IMR-90 (cell line): Measurements from ENCODE around the gene SAMHD1. TPM values are rescaled to one million over a fixed set of nuclear protein-coding genes. Genes with fewer than 3 reads are reported as not detected.

Source experiments
- ATAC-seq: fragments of 200-7000 bp; cut with Tn5 transposase; 2 replicates; pipeline ENCODE4 v1.9.1; 2020; ENCODE audit warnings: low read depth, mild to moderate bottlenecking, moderate library complexity
- BruUV-seq: library from RNA; stranded (reverse); fragments of 400-500 nt; replicated peaks from 2 replicates; lab custom pipeline; 2021; lab: Mats Ljungman, UMichigan
- CTCF ChIA-PET: fragments of 300-600 bp; formaldehyde crosslinking; extraction: SDS; loops from one replicate; lab custom pipeline; 2021; ENCODE audit warnings: antibody characterized with exemption; lab: Yijun Ruan, JAX
- POLR2A ChIA-PET: fragments of 300-600 bp; sonication (Branson Sonifier 250); formaldehyde crosslinking; loops from one replicate; lab custom pipeline; 2022; ENCODE audit warnings: antibody characterized with exemption; ENCODE audit not compliant: unreplicated experiment; lab: Charles Lee
- DNase-seq: peaks from one replicate; pipeline ENCODE4 v3.0.0; 2013
- H2AFZ ChIP-seq: replicated peaks from 2 replicates; pipeline ENCODE3; 2013; ENCODE audit warnings: low read length, mild to moderate bottlenecking; ENCODE audit not compliant: poor library complexity
- H2AK5ac ChIP-seq: 2 replicates; pipeline ENCODE4 v1.6.1; 2013; ENCODE audit warnings: low read depth, low read length, inconsistent platforms
- H2AK9ac ChIP-seq: replicated peaks from 2 replicates; pipeline ENCODE3; 2013; ENCODE audit warnings: mild to moderate bottlenecking, low read depth, low read length, moderate library complexity; ENCODE audit not compliant: poor library complexity
- H2BK120ac ChIP-seq: 2 replicates; pipeline ENCODE4 v1.6.1; 2013; ENCODE audit warnings: low read depth, low read length, inconsistent platforms
- H2BK15ac ChIP-seq: 3 replicates; pipeline ENCODE4 v1.6.1; 2013; ENCODE audit warnings: low read depth, low read length, inconsistent platforms
- H2BK20ac ChIP-seq: 2 replicates; pipeline ENCODE4 v1.6.1; 2013; ENCODE audit warnings: low read depth, mild to moderate bottlenecking, inconsistent platforms, low read length, moderate library complexity
- H2BK5ac ChIP-seq: 2 replicates; pipeline ENCODE4 v1.6.1; 2013; ENCODE audit warnings: mild to moderate bottlenecking, low read depth, low read length, inconsistent platforms; ENCODE audit not compliant: poor library complexity, severe bottlenecking
- H3K14ac ChIP-seq: replicated peaks from 2 replicates; pipeline ENCODE4 v1.6.1; 2013; ENCODE audit warnings: low read depth, low read length, inconsistent platforms
- H3K18ac ChIP-seq: 2 replicates; pipeline ENCODE4 v1.6.1; 2013; ENCODE audit warnings: low read depth, low read length, control low read depth
- H3K23ac ChIP-seq: 2 replicates; pipeline ENCODE4 v1.6.1; 2013; ENCODE audit warnings: low read depth, low read length, inconsistent platforms
- H3K27ac ChIP-seq: 2 replicates; pipeline ENCODE4 v1.5.1; 2013; ENCODE audit warnings: mild to moderate bottlenecking, control low read depth, low read length; ENCODE audit not compliant: insufficient read depth
- H3K27me3 ChIP-seq: 2 replicates; pipeline ENCODE4 v1.6.1; 2013; ENCODE audit warnings: low read length; ENCODE audit not compliant: control insufficient read depth, insufficient read depth
- H3K36me3 ChIP-seq: 2 replicates; pipeline ENCODE4 v1.6.1; 2013; ENCODE audit warnings: low read length, mixed read lengths; ENCODE audit not compliant: control insufficient read depth, insufficient read depth
- H3K4ac ChIP-seq: 2 replicates; pipeline ENCODE4 v1.6.1; 2013; ENCODE audit warnings: low read depth, low read length, inconsistent platforms
- H3K4me1 ChIP-seq: 2 replicates; pipeline ENCODE4 v1.6.1; 2013; ENCODE audit warnings: low read length, mixed read lengths; ENCODE audit not compliant: control insufficient read depth, insufficient read depth
- H3K4me2 ChIP-seq: 2 replicates; pipeline ENCODE4 v1.6.1; 2013; ENCODE audit warnings: low read depth, mild to moderate bottlenecking, control low read depth, low read length, moderate library complexity
- H3K4me3 ChIP-seq: 2 replicates; pipeline ENCODE4 v1.5.1; 2013; ENCODE audit warnings: low read depth, mild to moderate bottlenecking, control low read depth, low read length, moderate library complexity; ENCODE audit not compliant: insufficient read depth
- H3K56ac ChIP-seq: 2 replicates; pipeline ENCODE4 v1.6.1; 2013; ENCODE audit warnings: low read length, inconsistent platforms; ENCODE audit not compliant: insufficient read depth; ENCODE audit errors: extremely low read depth
- H3K79me1 ChIP-seq, 2 experiments: 2 replicates each; pipeline ENCODE4 v1.6.1; 2013; ENCODE audit warnings: low read length in 2 of 2, inconsistent platforms in 1 of 2, low read depth in 1 of 2
- H3K9ac ChIP-seq: 2 replicates; pipeline ENCODE4 v1.6.1; 2013; ENCODE audit warnings: low read depth, low read length, control low read depth
- H3K9me1 ChIP-seq: 2 replicates; pipeline ENCODE4 v1.6.1; 2013; ENCODE audit warnings: low read length, inconsistent platforms; ENCODE audit not compliant: insufficient read depth
- H3K9me3 ChIP-seq: 2 replicates; pipeline ENCODE4 v1.6.1; 2013; ENCODE audit warnings: low read length; ENCODE audit not compliant: control insufficient read depth, insufficient read depth
- H4K20me1 ChIP-seq: 2 replicates; pipeline ENCODE4 v1.6.1; 2013; ENCODE audit warnings: low read length, inconsistent platforms; ENCODE audit not compliant: insufficient read depth
- H4K5ac ChIP-seq: 2 replicates; pipeline ENCODE4 v1.6.1; 2013; ENCODE audit warnings: mild to moderate bottlenecking, low read depth, low read length, control low read depth
- H4K8ac ChIP-seq, 2 experiments: 2 replicates each; pipeline ENCODE4 v1.6.1; 2013; ENCODE audit warnings: low read depth in 2 of 2, low read length in 2 of 2, control low read depth in 1 of 2, inconsistent platforms in 1 of 2
- H4K91ac ChIP-seq: 2 replicates; pipeline ENCODE4 v1.6.1; 2013; ENCODE audit warnings: low read depth, low read length, inconsistent platforms; ENCODE audit not compliant: insufficient read depth
- BHLHE40 ChIP-seq: fragments of 150-350 bp; IDR thresholded peaks from 2 replicates; pipeline ENCODE4 v1.6.1; 2016; ENCODE audit warnings: mild to moderate bottlenecking, low read depth, low read length
- CHD1 ChIP-seq: IDR thresholded peaks from 2 replicates; pipeline ENCODE4 v1.6.1; 2012; ENCODE audit warnings: low read depth, low read length, improper control_type of control experiment
- CTCF ChIP-seq: conservative IDR thresholded peaks from 2 replicates; pipeline ENCODE4 v1.5.1; 2012; ENCODE audit warnings: mild to moderate bottlenecking, low read depth, low read length, improper control_type of control experiment
- ELK1 ChIP-seq: fragments of 150-350 bp; IDR thresholded peaks from 2 replicates; pipeline ENCODE4 v1.6.1; 2016; ENCODE audit warnings: low read depth, mild to moderate bottlenecking, low read length, moderate library complexity, borderline replicate concordance
- FOS ChIP-seq: fragments of 150-350 bp; IDR thresholded peaks from 2 replicates; pipeline ENCODE4 v1.6.1; 2016; ENCODE audit warnings: low read depth, low read length
- MAFK ChIP-seq: IDR thresholded peaks from 2 replicates; pipeline ENCODE4 v1.6.1; 2012; ENCODE audit warnings: low read depth, low read length, improper control_type of control experiment
- MXI1 ChIP-seq: IDR thresholded peaks from 2 replicates; pipeline ENCODE4 v1.6.1; 2012; ENCODE audit warnings: low read depth, mild to moderate bottlenecking, low read length, moderate library complexity, borderline replicate concordance
- NFE2L2 ChIP-seq: fragments of 150-350 bp; IDR thresholded peaks from 2 replicates; pipeline ENCODE4 v1.6.1; 2016; ENCODE audit warnings: low read depth, mild to moderate bottlenecking, low read length
- POLR2A ChIP-seq: IDR thresholded peaks from 2 replicates; pipeline ENCODE4 v1.6.1; 2012; ENCODE audit warnings: mild to moderate bottlenecking, low read depth, low read length
- RAD21 ChIP-seq: IDR thresholded peaks from 2 replicates; pipeline ENCODE4 v1.6.1; 2012; ENCODE audit warnings: low read length, improper control_type of control experiment
- RCOR1 ChIP-seq: IDR thresholded peaks from 2 replicates; pipeline ENCODE4 v1.6.1; 2012; ENCODE audit warnings: mild to moderate bottlenecking, low read length, improper control_type of control experiment; ENCODE audit not compliant: insufficient replicate concordance
- SMC3 ChIP-seq: fragments of 150-350 bp; IDR thresholded peaks from 2 replicates; pipeline ENCODE4 v1.6.1; 2016; ENCODE audit warnings: low read depth, mild to moderate bottlenecking, antibody characterized with exemption, low read length, moderate library complexity
- USF2 ChIP-seq: fragments of 150-350 bp; IDR thresholded peaks from 2 replicates; pipeline ENCODE4 v1.6.1; 2017; ENCODE audit warnings: mild to moderate bottlenecking, antibody characterized with exemption, low read length, low read depth
- WGBS, 2 experiments: methylation state at CpG; one replicate each; pipeline versions ENCODE4 v1.1.5 to v1.1.7; 2013; ENCODE audit warnings: missing lambda C conversion rate in 2 of 2; ENCODE audit not compliant: insufficient read length in 1 of 2; ENCODE audit errors: extremely low coverage in 2 of 2; 5-methylcytosine and 5-hydroxymethylcytosine counted together
- dilution Hi-C: fragments of 300-500 bp; cut with HindIII; formaldehyde crosslinking; loops from one replicate; pipeline ENCODE4 v1.14.3; 2018; ENCODE audit warnings: low sequenced_read_pairs; ENCODE audit not compliant: unreplicated experiment
- in situ Hi-C: fragments of 300-500 bp; cut with MboI; formaldehyde crosslinking; loops from 3 replicates; pipeline ENCODE4 v1.14.3; 2019; ENCODE audit warnings: low sequenced_read_pairs, inconsistent platforms, mixed read lengths
- intact Hi-C: fragments of 100-400 bp; cut with micrococcal nuclease; formaldehyde crosslinking; loops from 2 replicates; pipeline ENCODE4 v1.10.0; 2022
- polyA plus RNA-seq, 3 experiments: library from polyadenylated mRNA; depleted of rRNA; stranded (reverse); fragments of >200 nt; gene quantifications; 2 replicates each; pipeline ENCODE4 v1.2.3, GENCODE V29; 2012; ENCODE audit warnings: low replicate concordance in 1 of 3
- total RNA-seq: library from RNA; depleted of rRNA; stranded (reverse); fragments of >200 nt; gene quantifications from 2 replicates; pipeline ENCODE4 v1.2.3, GENCODE V29; 2012

Gene SAMHD1
- total and polyA plus RNA-seq, 2 of the 4 experiments (the other 2 are of a cell fraction): 6.3 to 14.9 TPM

- H3K18ac ChIP-seq: no peak overlapping the region
- no peak overlapping the region for H2BK5ac ChIP-seq
- no peak overlapping the region for H2BK120ac ChIP-seq
- no peak overlapping the region for H3K4me2 ChIP-seq
- intact Hi-C loops (no loop called here), in situ Hi-C loops (no loop called here), dilution Hi-C loops (no loop called here)
- CTCF ChIA-PET: no interaction called here
- no peaks in the 10 kb centered on the region for H4K20me1 ChIP-seq
- no peak overlapping the region for H4K8ac ChIP-seq
- TF ChIP-seq BHLHE40 (no peak), SMC3 (no peak), NFE2L2 (no peak), POLR2A (no peak), ELK1 (no peak), MXI1 (no peak), CHD1 (no peak), RCOR1 (no peak), RAD21 (no peak), MAFK (no peak), FOS (no peak), USF2 (no peak), CTCF (no peak)
- BruUV-seq: no TSS peak
- H4K91ac ChIP-seq: no peak overlapping the region
- DNase-seq: no peak
- no peak overlapping the region for H4K5ac ChIP-seq
- no peak for ATAC-seq
- no peak overlapping the region for H2BK20ac ChIP-seq
- H3K9me3 ChIP-seq: peaks cover 2% of the 10 kb centered on the region
- no peaks in the 10 kb centered on the region for H3K79me1 ChIP-seq
- no peak overlapping the region for H3K9ac ChIP-seq
- no peak overlapping the region for H3K14ac ChIP-seq
- H3K36me3 ChIP-seq: peaks cover 3% of the 10 kb centered on the region; the same call in 1 of the 2 replicates
- no peak overlapping the region for H2AK9ac ChIP-seq
- H3K4ac ChIP-seq: no peak overlapping the region
- no peak overlapping the region for H2AFZ ChIP-seq
- H3K27me3 ChIP-seq: no peaks in the 10 kb centered on the region
- H3K9me1 ChIP-seq: no peaks in the 10 kb centered on the region
- H2AK5ac ChIP-seq: no peak overlapping the region
- POLR2A ChIA-PET: interaction anchor here (0.6 kb wide), 1 partner anchor 378 kb away, joined by 3 read pairs; no protein-coding TSS in a partner anchor
- no peak overlapping the region for H2BK15ac ChIP-seq
- no peak overlapping the region for H3K56ac ChIP-seq
- WGBS, 2 experiments: no CpG with 5 or more reads among the region's 1 CpG
- no peak overlapping the region for H3K23ac ChIP-seq
- no peak overlapping the region for H3K4me3 ChIP-seq
- no peaks in the 10 kb centered on the region for H3K4me1 ChIP-seq
- no peak overlapping the region for H3K27ac ChIP-seq
Observed at GRCh38 chr20:36997121-36997520, 45.6 kb upstream of the SAMHD1 start.
